PC-3 (cell line): Measurements from ENCODE around the gene IFIT2. TPM values are rescaled to one million over a fixed set of nuclear protein-coding genes. Genes with fewer than 3 reads are reported as not detected.

ENCODE experiments used
- ATAC-seq: fragments of 200-7000 bp; cut with Tn5 transposase; 2 replicates; pipeline ENCODE4 v1.9.1; 2020; ENCODE audit warnings: mild to moderate bottlenecking, moderate library complexity
- BruUV-seq: library from RNA; stranded (reverse); fragments of 400-500 nt; replicated peaks from 2 replicates; lab custom pipeline; 2021; lab: Mats Ljungman, UMichigan
- CTCF ChIA-PET: fragments of 300-600 bp; sonication (Branson Sonifier 250); formaldehyde crosslinking; loops from one replicate; lab custom pipeline; 2022; ENCODE audit warnings: antibody characterized with exemption; lab: Charles Lee
- POLR2A ChIA-PET: fragments of 300-600 bp; sonication (Branson Sonifier 250); formaldehyde crosslinking; loops from one replicate; lab custom pipeline; 2022; ENCODE audit warnings: antibody characterized with exemption; ENCODE audit not compliant: unreplicated experiment; lab: Charles Lee
- DNase-seq: peaks from one replicate; pipeline ENCODE4 v3.0.0-alpha.2; 2015
- H2AFZ ChIP-seq: fragments of 300-600 bp; sonication (generic); 2 replicates; pipeline ENCODE4 v1.6.0; 2016; ENCODE audit warnings: antibody characterized with exemption, low read length
- H3F3A ChIP-seq: fragments of 300-600 bp; sonication (generic); one replicate; pipeline ENCODE4 v1.6.0; 2017; ENCODE audit warnings: antibody characterized with exemption, low read length, control low read depth, mild to moderate bottlenecking; ENCODE audit not compliant: unreplicated experiment
- H3K27ac ChIP-seq: fragments of 300-600 bp; sonication (generic); 2 replicates; pipeline ENCODE4 v1.5.1; 2016; ENCODE audit warnings: mild to moderate bottlenecking, low read length
- H3K27me3 ChIP-seq: fragments of 300-600 bp; sonication (generic); 2 replicates; pipeline ENCODE4 v1.6.1; 2016; ENCODE audit warnings: low read length, mixed read lengths
- H3K36me3 ChIP-seq: fragments of 300-600 bp; sonication (generic); 2 replicates; pipeline ENCODE4 v1.6.1; 2016; ENCODE audit warnings: low read depth, mixed run types, low read length, mixed read lengths
- H3K4me1 ChIP-seq: fragments of 300-600 bp; sonication (generic); 2 replicates; pipeline ENCODE4 v1.5.1; 2016; ENCODE audit warnings: low read length; ENCODE audit not compliant: insufficient read depth
- H3K4me2 ChIP-seq: fragments of 300-600 bp; sonication (generic); 2 replicates; pipeline ENCODE4 v1.6.0; 2016; ENCODE audit warnings: low read length
- H3K4me3 ChIP-seq: fragments of 300-600 bp; sonication (generic); 2 replicates; pipeline ENCODE4 v1.5.1; 2016; ENCODE audit warnings: mild to moderate bottlenecking, low read length, mixed read lengths
- H3K79me2 ChIP-seq: fragments of 300-600 bp; sonication (generic); 2 replicates; pipeline ENCODE4 v1.6.1; 2017; ENCODE audit warnings: low read length, mixed read lengths
- H3K9ac ChIP-seq: fragments of 300-600 bp; sonication (generic); 2 replicates; pipeline ENCODE4 v1.6.0; 2016; ENCODE audit warnings: mild to moderate bottlenecking, low read length
- H3K9me2 ChIP-seq: fragments of 300-600 bp; sonication (generic); replicated peaks from 2 replicates; pipeline ENCODE4 v1.6.1; 2016; ENCODE audit warnings: mixed run types, low read length, mixed read lengths
- H3K9me3 ChIP-seq: fragments of 300-600 bp; sonication (generic); 2 replicates; pipeline ENCODE4 v1.6.1; 2016; ENCODE audit warnings: low read length, mixed read lengths
- H4K20me1 ChIP-seq: fragments of 300-600 bp; sonication (generic); 2 replicates; pipeline ENCODE4 v1.6.1; 2016; ENCODE audit warnings: low read length, mixed read lengths
- CTCF ChIP-seq: fragments of 300-600 bp; sonication (generic); conservative IDR thresholded peaks from 2 replicates; pipeline ENCODE4 v1.5.1; 2017; ENCODE audit warnings: antibody characterized with exemption, low read depth, mild to moderate bottlenecking, low read length
- EZH2 ChIP-seq: fragments of 300-600 bp; sonication (generic); IDR thresholded peaks from one replicate; pipeline ENCODE4 v1.6.1; 2017; ENCODE audit warnings: antibody characterized with exemption, mild to moderate bottlenecking, low read length; ENCODE audit not compliant: unreplicated experiment
- EZH2phosphoT487 ChIP-seq: fragments of 300-600 bp; sonication (generic); IDR thresholded peaks from 2 replicates; pipeline ENCODE4 v1.6.1; 2018; ENCODE audit warnings: mild to moderate bottlenecking, antibody characterized with exemption, low read length, borderline replicate concordance
- intact Hi-C: fragments of 100-400 bp; cut with micrococcal nuclease; formaldehyde crosslinking; loops from 2 replicates; pipeline ENCODE4 v1.9.0; 2023
- total RNA-seq: library from RNA; depleted of rRNA; stranded (reverse); fragments of >200 nt; gene quantifications from 2 replicates; pipeline ENCODE4 v1.2.3, GENCODE V29; 2014

Gene IFIT2
- total RNA-seq, 1 experiment from 2014 or later, result 8.6 TPM

DNA sequence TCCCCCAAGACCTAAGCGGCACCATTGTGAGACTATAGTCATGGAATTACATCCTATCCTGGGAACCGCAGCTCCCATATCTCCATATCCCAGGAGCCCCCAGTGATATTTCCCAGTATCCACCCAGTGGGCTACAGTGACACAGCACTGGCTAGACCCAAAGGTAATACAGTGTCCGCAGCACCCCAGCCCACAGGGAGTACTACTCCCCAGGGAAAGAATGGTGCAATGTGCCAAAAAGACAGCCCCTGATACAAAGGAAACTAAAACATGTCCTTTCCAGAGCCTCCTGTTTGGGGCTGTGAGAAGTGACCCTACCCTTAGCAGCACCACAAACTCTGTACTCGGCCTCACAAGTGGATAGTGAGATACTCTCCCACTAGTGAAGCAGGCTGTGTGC, 4.5 kb upstream of the IFIT2 start:
- intact Hi-C loops, result no loop called here
- Histone ChIP-seq H3K9ac (no peak overlapping the region), H3K4me1 (peaks cover 13% of the 10 kb centered on the region), H3K27me3 (no peaks in the 10 kb centered on the region), H3K4me2 (no peak overlapping the region), H2AFZ (no peak overlapping the region), H3K27ac (no peak overlapping the region), H4K20me1 (no peaks in the 10 kb centered on the region), H3K4me3 (no peak overlapping the region), H3K9me2 (no peaks in the 10 kb centered on the region), H3K79me2 (no peaks in the 10 kb centered on the region), H3F3A (no peaks in the 10 kb centered on the region), H3K9me3 (no peaks in the 10 kb centered on the region), H3K36me3 (peaks cover 16% of the 10 kb centered on the region)
- TF ChIP-seq CTCF, result no peak
- ChIA-PET POLR2A (no interaction called here), CTCF (no interaction called here)
- ATAC-seq (no peak), DNase-seq (no peak)
- no TSS peak for BruUV-seq

DNA sequence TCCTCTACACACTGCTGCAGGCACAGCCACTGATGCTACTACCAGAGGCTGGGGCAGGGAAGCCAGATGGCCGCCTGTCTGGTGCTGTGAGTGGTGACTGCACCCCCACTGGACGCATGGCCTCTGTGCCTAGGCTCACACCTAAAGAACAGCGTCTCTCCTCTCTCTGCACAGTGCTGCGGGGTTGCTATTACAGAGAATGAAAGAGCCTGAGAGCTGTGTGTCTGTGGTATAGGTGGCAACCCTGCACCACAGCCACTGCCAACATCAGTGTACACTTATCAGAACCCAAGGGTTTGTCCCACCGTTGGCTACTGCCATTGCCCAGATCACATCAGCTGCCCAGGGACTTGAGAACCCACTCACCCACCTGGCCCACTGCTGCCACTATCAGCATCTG, 4.1 kb upstream of the IFIT2 start:
- Histone ChIP-seq H2AFZ (no peak overlapping the region), H3K9me3 (no peaks in the 10 kb centered on the region), H3K4me3 (no peak overlapping the region), H3K36me3 (peaks cover 11% of the 10 kb centered on the region), H3F3A (no peaks in the 10 kb centered on the region), H3K9ac (no peak overlapping the region), H3K27ac (no peak overlapping the region), H3K4me2 (no peak overlapping the region), H4K20me1 (no peaks in the 10 kb centered on the region), H3K27me3 (no peaks in the 10 kb centered on the region), H3K79me2 (0 out of 2 replicates have a peak, but pooled peaks cover 3% of the 10 kb centered on the region), H3K4me1 (peaks cover 18% of the 10 kb centered on the region), H3K9me2 (no peaks in the 10 kb centered on the region)
- no TSS peak for BruUV-seq
- ChIA-PET POLR2A (no interaction called here), CTCF (no interaction called here)
- TF ChIP-seq CTCF (no peak), EZH2 (no peak), EZH2phosphoT487 (no peak)
- no peak for ATAC-seq
- no peak for DNase-seq
- intact Hi-C loops, result no loop called here

DNA sequence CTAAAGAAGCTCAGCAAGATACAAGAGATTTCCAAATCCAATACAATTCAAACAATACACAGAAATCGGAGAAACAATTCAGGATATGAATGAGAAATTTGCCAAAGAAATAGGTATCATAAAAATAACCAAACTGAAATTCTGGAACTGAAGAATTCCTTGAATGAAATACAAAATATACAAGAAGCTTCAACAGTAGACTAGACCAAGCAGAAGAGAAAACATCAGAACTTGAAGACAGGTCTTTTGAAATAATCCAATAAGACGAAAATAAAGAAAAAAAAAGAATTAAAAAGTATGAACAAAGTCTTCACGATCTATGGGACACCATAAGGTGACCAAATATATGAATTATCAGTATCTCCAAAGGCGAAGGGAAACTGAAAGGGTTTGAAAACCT, 2.8 kb upstream of the IFIT2 start:
- H3K9me3 ChIP-seq, result no peaks in the 10 kb centered on the region
- H4K20me1 ChIP-seq, result no peaks in the 10 kb centered on the region
- no peaks in the 10 kb centered on the region for H3F3A ChIP-seq
- BruUV-seq, result no TSS peak
- no peak overlapping the region for H3K27ac ChIP-seq
- TF ChIP-seq EZH2phosphoT487 (no peak), EZH2 (no peak), CTCF (no peak)
- H3K4me2 ChIP-seq, result no peak overlapping the region
- peaks cover 30% of the 10 kb centered on the region for H3K4me1 ChIP-seq
- no peak for ATAC-seq
- no peak overlapping the region for H2AFZ ChIP-seq
- no peak for DNase-seq
- no peaks in the 10 kb centered on the region for H3K27me3 ChIP-seq
- H3K9ac ChIP-seq, result no peak overlapping the region
- H3K9me2 ChIP-seq, result no peaks in the 10 kb centered on the region
- H3K4me3 ChIP-seq, result no peak overlapping the region
- POLR2A ChIA-PET, result no interaction called here
- peaks cover 15% of the 10 kb centered on the region for H3K79me2 ChIP-seq
- intact Hi-C loops, result no loop called here
- H3K36me3 ChIP-seq, result 0 out of 2 replicates have a peak, but pooled peaks cover under 1% of the 10 kb centered on the region
- CTCF ChIA-PET, result no interaction called here
